ENCODE results near the gene SUPT20H. TPM values are rescaled to one million over a fixed set of nuclear protein-coding genes. Genes with fewer than 3 reads are reported as not detected.

Gene SUPT20H
- total and polyA plus RNA-seq, 2 donors (not counting 3 experiments of a cell fraction or from before 2014, with no cell fraction given): 47.2 to 70.7 TPM

- Histone ChIP-seq H3K9me1 (replicated peaks; ENCODE audit: control insufficient read depth, extremely low read depth, insufficient read depth, low read length) (no peaks in the 10 kb centered on the region), H3K36me3 (ENCODE audit: control insufficient read depth in 2 of 2, extremely low read depth in 1 of 2, insufficient read depth in 2 of 2, low read length in 2 of 2) (peaks cover 0 to 1% of the 10 kb centered on the region in 2 experiments), H3K4me2 (ENCODE audit: insufficient read depth, low read length) (no peak overlapping the region), H3K4me3 (replicated peaks in 1 of 3; ENCODE audit: insufficient read depth in 1 of 3, low read depth in 1 of 3, low read length in 3 of 3) (no peak overlapping the region), H2AFZ (ENCODE audit: low read depth, low read length) (no peak overlapping the region), H3K9me3 (replicated peaks; ENCODE audit: control insufficient read depth, insufficient read depth, low read length) (no peaks in the 10 kb centered on the region), H3K27me3 (ENCODE audit: control insufficient read depth in 2 of 2, insufficient read depth in 2 of 2, low read length in 2 of 2) (no peaks in the 10 kb centered on the region), H4K20me1 (replicated peaks; ENCODE audit: control insufficient read depth, extremely low read depth, insufficient read depth, low read length) (no peaks in the 10 kb centered on the region), H3K4me1 (ENCODE audit: control insufficient read depth, extremely low read depth, insufficient read depth, low read length) (no peaks in the 10 kb centered on the region), H3K27ac (ENCODE audit: insufficient read depth, low read depth, low read length) (no peak overlapping the region), H3K9ac (replicated peaks; ENCODE audit: extremely low read depth, insufficient read depth, low read length) (no peak overlapping the region), H3K79me2 (ENCODE audit: control insufficient read depth, insufficient read depth, low read length) (no peaks in the 10 kb centered on the region)
- ChIA-PET CTCF (interaction anchor here (1.0 to 1.9 kb wide), 5 partner anchors 8 to 122 kb away, joined by 3 to 9 read pairs (median 4); no protein-coding TSS in a partner anchor), POLR2A (interaction anchor here (0.6 kb wide), 1 partner anchor 26 kb away, joined by 3 read pairs; no protein-coding TSS in a partner anchor)
- DNase-seq (ENCODE audit: low read depth, low spot score): no peak
- dilution Hi-C loops (cut with MboI; ENCODE audit: extremely low pct_ligation_motif_present, low sequenced_read_pairs) (no loop called here), intact Hi-C loops (cut with micrococcal nuclease) (no loop called here)
- no TSS peak for BruUV-seq (replicated peaks)
- FAIRE-seq: no peak
- no peak for TF ChIP-seq MAX (IDR thresholded peaks at IDR 0.05; ENCODE audit: insufficient read depth, insufficient read length)
- no peak for TF ChIP-seq GATA2 (IDR thresholded peaks at IDR 0.05; ENCODE audit: insufficient read depth, insufficient read length, low read depth, low read length)
- TF ChIP-seq JUN (IDR thresholded peaks at IDR 0.05; ENCODE audit: borderline replicate concordance, insufficient read depth, insufficient read length, low read depth): no peak
- no peak for TF ChIP-seq FOS (IDR thresholded peaks at IDR 0.05; ENCODE audit: borderline replicate concordance, insufficient read depth, low read length)
- TF ChIP-seq EZH2 (IDR thresholded peaks at IDR 0.05; ENCODE audit: borderline replicate concordance, low read depth, low read length, severe bottlenecking): no peak
- TF ChIP-seq MYC (IDR thresholded peaks at IDR 0.05; ENCODE audit: low read depth, low read length): no peak
- TF ChIP-seq CTCF (IDR thresholded peaks at IDR 0.05; ENCODE audit: extremely low read depth in 1 of 2, insufficient read depth in 1 of 2, low read depth in 1 of 2, low read length in 2 of 2): no peak
- no peak for TF ChIP-seq POLR2AphosphoS5 (IDR thresholded peaks at IDR 0.05; ENCODE audit: insufficient read depth, low read depth, low read length)
- TF ChIP-seq POLR2A (IDR thresholded peaks at IDR 0.05; ENCODE audit: low read depth, low read length): no peak
These were observed 85.7 kb downstream of the SUPT20H start for GRCh38 chr13:36973621-36974295.
